ENCODE results near the gene NPM1.

Gene NPM1

GRCh38 chr5:171418316-171418981 is 30.8 kb downstream of the NPM1 start:
- no peak overlapping the region for H3K27ac ChIP-seq

GRCh38 chr5:171418982-171419687 is 31.5 kb downstream of the NPM1 start, which contains the start of gene FGF18:
Gene FGF18 (plus strand): TSS chr5:171419647. CDS start chr5:171420200, 553 bp downstream.
- H3K27ac ChIP-seq, result no peak within 1 kb of the TSS

More at GRCh38 chr5:171418316-171418981, 30.8 kb downstream of the NPM1 start:
- TF ChIP-seq ZFX (IDR thresholded peaks at IDR 0.05; ENCODE audit: borderline replicate concordance) (no peak), CTCF (IDR thresholded peaks at IDR 0.05) (peak; percentile 86)

GRCh38 chr5:171419688-171420430 is 32.2 kb downstream of the NPM1 start:
- no peak overlapping the region for H3K27ac ChIP-seq
- TF ChIP-seq ZFX (IDR thresholded peaks at IDR 0.05; ENCODE audit: borderline replicate concordance) (no peak), CTCF (IDR thresholded peaks at IDR 0.05) (no peak)

More at GRCh38 chr5:171418982-171419687, 31.5 kb downstream of the NPM1 start, which contains the start of gene FGF18:
- TF ChIP-seq CTCF (IDR thresholded peaks at IDR 0.05) (peak; percentile 59), ZFX (IDR thresholded peaks at IDR 0.05; ENCODE audit: borderline replicate concordance) (no peak)

- no peak overlapping the region for H3K27ac ChIP-seq
- TF ChIP-seq CTCF (IDR thresholded peaks at IDR 0.05), result no peak
- TF ChIP-seq ZFX (IDR thresholded peaks at IDR 0.05; ENCODE audit: borderline replicate concordance), result no peak
Measured at GRCh38 chr5:171420431-171421241, 33.0 kb downstream of the NPM1 start.

GRCh38 chr5:171421331-171422262 is 33.9 kb downstream of the NPM1 start:
- H3K27ac ChIP-seq, result no peak overlapping the region
- TF ChIP-seq ZFX (IDR thresholded peaks at IDR 0.05; ENCODE audit: borderline replicate concordance), result no peak
- no peak for TF ChIP-seq CTCF (IDR thresholded peaks at IDR 0.05)

- no peak overlapping the region for H3K27ac ChIP-seq
- TF ChIP-seq ZFX (IDR thresholded peaks at IDR 0.05; ENCODE audit: borderline replicate concordance), result no peak
- no peak for TF ChIP-seq CTCF (IDR thresholded peaks at IDR 0.05)
Measured at GRCh38 chr5:171422495-171422894, 34.8 kb downstream of the NPM1 start.
